Liver (tissue), 9 donors: ENCODE measurements around the gene RAD51B. TPM values are rescaled to one million over a fixed set of nuclear protein-coding genes. Genes with fewer than 3 reads are reported as not detected.

Experiments used
- DNase-seq: peaks from one replicate; pipeline ENCODE4 v3.0.0-alpha.2; 2017; ENCODE audit warnings: low spot score
- H3K27ac ChIP-seq, 2 donors: one replicate each; pipeline ENCODE4 v1.7.0; 2013; ENCODE audit warnings: inconsistent platforms in 2 of 2, low read length in 2 of 2, control low read depth in 1 of 2, low read depth in 1 of 2, mild to moderate bottlenecking in 1 of 2
- H3K27me3 ChIP-seq, 4 donors: one replicate each; pipeline versions ENCODE4 v1.6.1 to v1.7.0; 2013; ENCODE audit warnings: low read length in 3 of 4, inconsistent platforms in 1 of 4, mild to moderate bottlenecking in 1 of 4, moderate library complexity in 1 of 4; ENCODE audit not compliant: control insufficient read depth in 4 of 4, insufficient read depth in 4 of 4
- H3K36me3 ChIP-seq, 4 donors: one replicate each; pipeline versions ENCODE4 v1.6.1 to v1.7.0; 2013; ENCODE audit warnings: low read length in 3 of 4, mild to moderate bottlenecking in 3 of 4, low read depth in 1 of 4, moderate library complexity in 1 of 4; ENCODE audit not compliant: control insufficient read depth in 4 of 4, insufficient read depth in 3 of 4
- H3K4me1 ChIP-seq, 4 donors: one replicate each; pipeline versions ENCODE4 v1.6.1 to v1.7.0; 2013; ENCODE audit warnings: low read length in 3 of 4, mild to moderate bottlenecking in 3 of 4, moderate library complexity in 1 of 4; ENCODE audit not compliant: control insufficient read depth in 4 of 4, insufficient read depth in 4 of 4
- H3K4me3 ChIP-seq, 3 donors: one replicate each; pipeline versions ENCODE4 v1.6.1 to v1.7.0; 2013; ENCODE audit warnings: low read length in 3 of 3, control low read depth in 1 of 3, low read depth in 1 of 3, mild to moderate bottlenecking in 1 of 3
- H3K9ac ChIP-seq, 2 donors: one replicate each; pipeline ENCODE4 v1.7.0; 2013; ENCODE audit warnings: low read length in 2 of 2, mild to moderate bottlenecking in 2 of 2, moderate library complexity in 2 of 2, control low read depth in 1 of 2, low read depth in 1 of 2
- H3K9me3 ChIP-seq, 4 donors: one replicate each; pipeline versions ENCODE4 v1.6.1 to v1.7.0; 2013; ENCODE audit warnings: low read length in 3 of 4; ENCODE audit not compliant: control insufficient read depth in 4 of 4
- EGR1 ChIP-seq, 2 donors: IDR thresholded peaks; 2 replicates each; pipeline ENCODE4 v1.6.1; 2016 to 2018; ENCODE audit warnings: antibody characterized with exemption in 2 of 2, low read depth in 2 of 2
- FOXA1 ChIP-seq: IDR thresholded peaks from 2 replicates; pipeline ENCODE4 v1.6.1; 2016; ENCODE audit warnings: antibody characterized with exemption
- FOXA2 ChIP-seq: IDR thresholded peaks from 2 replicates; pipeline ENCODE4 v1.6.1; 2016; ENCODE audit warnings: antibody characterized with exemption
- HNF4A ChIP-seq, 2 donors: conservative IDR thresholded peaks; 2 replicates each; pipeline ENCODE4 v1.6.1; 2016; ENCODE audit warnings: antibody characterized with exemption in 2 of 2, mild to moderate bottlenecking in 2 of 2
- HNF4G ChIP-seq: IDR thresholded peaks from 2 replicates; pipeline ENCODE4 v1.6.1; 2016; ENCODE audit warnings: antibody characterized with exemption
- JUND ChIP-seq, 2 donors: IDR thresholded peaks; 2 replicates each; pipeline ENCODE4 v1.6.1; 2016; ENCODE audit warnings: antibody characterized with exemption in 2 of 2
- NR2F2 ChIP-seq: IDR thresholded peaks from 2 replicates; pipeline ENCODE4 v1.6.1; 2016; ENCODE audit warnings: antibody characterized with exemption
- RAD21 ChIP-seq, 2 donors: IDR thresholded peaks; 2 replicates each; pipeline ENCODE4 v1.6.1; 2016; ENCODE audit warnings: antibody characterized with exemption in 2 of 2, mild to moderate bottlenecking in 2 of 2
- RXRA ChIP-seq, 2 donors: IDR thresholded peaks; 2 replicates each; pipeline ENCODE4 v1.6.1; 2017 to 2018; ENCODE audit warnings: antibody characterized with exemption in 2 of 2, mild to moderate bottlenecking in 1 of 2
- SP1 ChIP-seq: IDR thresholded peaks from 2 replicates; pipeline ENCODE4 v1.6.1; 2018; ENCODE audit warnings: antibody characterized with exemption, mild to moderate bottlenecking
- TAF1 ChIP-seq: conservative IDR thresholded peaks from 2 replicates; pipeline ENCODE4 v1.6.1; 2016; ENCODE audit warnings: antibody characterized with exemption, mild to moderate bottlenecking
- YY1 ChIP-seq: IDR thresholded peaks from 2 replicates; pipeline ENCODE4 v1.6.1; 2016; ENCODE audit warnings: antibody characterized with exemption, mild to moderate bottlenecking
- WGBS: extraction: QIAGEN DNeasy Blood & Tissue Kit; methylation state at CpG from one replicate; pipeline ENCODE4 v1.1.7; 2013; 5-methylcytosine and 5-hydroxymethylcytosine counted together
- polyA plus RNA-seq, 2 donors: library from polyadenylated mRNA; stranded (reverse) in 1 of 2; unstranded in 1 of 2; fragments of 200-250 nt in 1 of 2; fragments of >200 nt in 1 of 2; fragmentation: Nextera tagmentation in 1 of 2; extraction: Ambion mirVana in 1 of 2; gene quantifications; one replicate each; pipeline versions ENCODE4 v1.2.1 to v1.2.3, GENCODE V29; 2013 to 2015
- total RNA-seq, 2 donors: library from RNA; depleted of rRNA; stranded (reverse); fragments of >200 nt; gene quantifications; one replicate each; pipeline ENCODE4 v1.2.3, GENCODE V29; 2014
- TF ChIP-seq, protein P1 (sequence below): IDR thresholded peaks from 2 replicates; pipeline ENCODE4 v1.6.1; 2016; ENCODE audit warnings: antibody characterized with exemption, mild to moderate bottlenecking
- TF ChIP-seq, protein P2 (sequence below): IDR thresholded peaks from 2 replicates; pipeline ENCODE4 v1.6.1; 2016; ENCODE audit warnings: antibody characterized with exemption
- TF ChIP-seq, protein P3 (sequence below): IDR thresholded peaks from 2 replicates; pipeline ENCODE4 v1.6.1; 2016; ENCODE audit warnings: antibody characterized with exemption
- TF ChIP-seq, protein P4 (sequence below): IDR thresholded peaks from 2 replicates; pipeline ENCODE4 v1.6.1; 2016; ENCODE audit warnings: antibody characterized with exemption
- TF ChIP-seq, protein P5 (sequence below): fragments of 150-350 bp; IDR thresholded peaks from 2 replicates; pipeline ENCODE4 v1.5.1; 2017; ENCODE audit warnings: improper control_type of control experiment, low read depth, low read length; ENCODE audit not compliant: missing input control
- donor health status: healthy.
- donor health status: healthy.
- donor health status: healthy.
- donor health status: healthy.
- donor health status: healthy.

RAD51B gene
- total and polyA plus RNA-seq, 4 donors, result 0.81 to 12.9 (median 2.4) TPM

DNA sequence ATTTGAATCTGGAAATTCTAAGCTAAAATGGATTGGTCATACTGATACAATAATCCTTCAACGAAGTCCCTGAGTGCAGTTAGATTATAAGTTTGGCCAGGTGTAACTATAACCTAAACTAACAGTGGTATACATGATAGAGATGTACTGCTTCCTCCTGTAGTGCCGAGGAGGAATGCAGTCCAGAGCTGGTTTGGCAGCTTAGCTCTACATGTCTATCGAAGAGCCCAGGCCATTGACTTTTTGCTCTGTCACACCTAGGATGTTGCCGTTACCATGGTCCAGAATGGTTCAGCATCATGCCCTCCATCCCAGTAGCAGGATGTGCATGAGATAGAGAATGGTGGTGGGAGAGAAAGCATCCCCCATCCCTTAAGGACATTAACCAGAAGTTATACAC is 655.2 kb downstream of the RAD51B start:
- Histone ChIP-seq H3K9ac (no peak overlapping the region), H3K4me3 (no peak overlapping the region), H3K9me3 (no peaks in the 10 kb centered on the region), H3K4me1 (peaks cover 8 to 43% (median 21%) of the 10 kb centered on the region in 4 donors), H3K27ac (no peak overlapping the region), H3K36me3 (no peaks in the 10 kb centered on the region), H3K27me3 (no peaks in the 10 kb centered on the region)
- WGBS, result 95% methylated on average over 4 of the region's 4 CpGs
- DNase-seq, result no peak
- TF ChIP-seq FOXA2, result no peak
- no peak for TF ChIP-seq FOXA1
- TF ChIP-seq RXRA (IDR thresholded peaks at IDR 0.05), result no peak
- TF ChIP-seq SP1, result no peak
- TF ChIP-seq HNF4G, result no peak
- no peak for TF ChIP-seq HNF4A (conservative IDR thresholded peaks at IDR 0.05)
- no peak for TF ChIP-seq RAD21 (IDR thresholded peaks at IDR 0.05)
- no peak for TF ChIP-seq JUND (IDR thresholded peaks at IDR 0.05)
- TF ChIP-seq, protein P1, sequence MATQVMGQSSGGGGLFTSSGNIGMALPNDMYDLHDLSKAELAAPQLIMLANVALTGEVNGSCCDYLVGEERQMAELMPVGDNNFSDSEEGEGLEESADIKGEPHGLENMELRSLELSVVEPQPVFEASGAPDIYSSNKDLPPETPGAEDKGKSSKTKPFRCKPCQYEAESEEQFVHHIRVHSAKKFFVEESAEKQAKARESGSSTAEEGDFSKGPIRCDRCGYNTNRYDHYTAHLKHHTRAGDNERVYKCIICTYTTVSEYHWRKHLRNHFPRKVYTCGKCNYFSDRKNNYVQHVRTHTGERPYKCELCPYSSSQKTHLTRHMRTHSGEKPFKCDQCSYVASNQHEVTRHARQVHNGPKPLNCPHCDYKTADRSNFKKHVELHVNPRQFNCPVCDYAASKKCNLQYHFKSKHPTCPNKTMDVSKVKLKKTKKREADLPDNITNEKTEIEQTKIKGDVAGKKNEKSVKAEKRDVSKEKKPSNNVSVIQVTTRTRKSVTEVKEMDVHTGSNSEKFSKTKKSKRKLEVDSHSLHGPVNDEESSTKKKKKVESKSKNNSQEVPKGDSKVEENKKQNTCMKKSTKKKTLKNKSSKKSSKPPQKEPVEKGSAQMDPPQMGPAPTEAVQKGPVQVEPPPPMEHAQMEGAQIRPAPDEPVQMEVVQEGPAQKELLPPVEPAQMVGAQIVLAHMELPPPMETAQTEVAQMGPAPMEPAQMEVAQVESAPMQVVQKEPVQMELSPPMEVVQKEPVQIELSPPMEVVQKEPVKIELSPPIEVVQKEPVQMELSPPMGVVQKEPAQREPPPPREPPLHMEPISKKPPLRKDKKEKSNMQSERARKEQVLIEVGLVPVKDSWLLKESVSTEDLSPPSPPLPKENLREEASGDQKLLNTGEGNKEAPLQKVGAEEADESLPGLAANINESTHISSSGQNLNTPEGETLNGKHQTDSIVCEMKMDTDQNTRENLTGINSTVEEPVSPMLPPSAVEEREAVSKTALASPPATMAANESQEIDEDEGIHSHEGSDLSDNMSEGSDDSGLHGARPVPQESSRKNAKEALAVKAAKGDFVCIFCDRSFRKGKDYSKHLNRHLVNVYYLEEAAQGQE, result no peak
- TF ChIP-seq YY1, result no peak
- TF ChIP-seq, protein P2, sequence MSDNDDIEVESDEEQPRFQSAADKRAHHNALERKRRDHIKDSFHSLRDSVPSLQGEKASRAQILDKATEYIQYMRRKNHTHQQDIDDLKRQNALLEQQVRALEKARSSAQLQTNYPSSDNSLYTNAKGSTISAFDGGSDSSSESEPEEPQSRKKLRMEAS, result no peak
- TF ChIP-seq TAF1, result no peak
- TF ChIP-seq, protein P3, sequence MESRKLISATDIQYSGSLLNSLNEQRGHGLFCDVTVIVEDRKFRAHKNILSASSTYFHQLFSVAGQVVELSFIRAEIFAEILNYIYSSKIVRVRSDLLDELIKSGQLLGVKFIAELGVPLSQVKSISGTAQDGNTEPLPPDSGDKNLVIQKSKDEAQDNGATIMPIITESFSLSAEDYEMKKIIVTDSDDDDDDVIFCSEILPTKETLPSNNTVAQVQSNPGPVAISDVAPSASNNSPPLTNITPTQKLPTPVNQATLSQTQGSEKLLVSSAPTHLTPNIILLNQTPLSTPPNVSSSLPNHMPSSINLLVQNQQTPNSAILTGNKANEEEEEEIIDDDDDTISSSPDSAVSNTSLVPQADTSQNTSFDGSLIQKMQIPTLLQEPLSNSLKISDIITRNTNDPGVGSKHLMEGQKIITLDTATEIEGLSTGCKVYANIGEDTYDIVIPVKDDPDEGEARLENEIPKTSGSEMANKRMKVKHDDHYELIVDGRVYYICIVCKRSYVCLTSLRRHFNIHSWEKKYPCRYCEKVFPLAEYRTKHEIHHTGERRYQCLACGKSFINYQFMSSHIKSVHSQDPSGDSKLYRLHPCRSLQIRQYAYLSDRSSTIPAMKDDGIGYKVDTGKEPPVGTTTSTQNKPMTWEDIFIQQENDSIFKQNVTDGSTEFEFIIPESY, result no peak
- TF ChIP-seq NR2F2, result no peak
- TF ChIP-seq, protein P4, sequence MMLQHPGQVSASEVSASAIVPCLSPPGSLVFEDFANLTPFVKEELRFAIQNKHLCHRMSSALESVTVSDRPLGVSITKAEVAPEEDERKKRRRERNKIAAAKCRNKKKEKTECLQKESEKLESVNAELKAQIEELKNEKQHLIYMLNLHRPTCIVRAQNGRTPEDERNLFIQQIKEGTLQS, result no peak

DNA sequence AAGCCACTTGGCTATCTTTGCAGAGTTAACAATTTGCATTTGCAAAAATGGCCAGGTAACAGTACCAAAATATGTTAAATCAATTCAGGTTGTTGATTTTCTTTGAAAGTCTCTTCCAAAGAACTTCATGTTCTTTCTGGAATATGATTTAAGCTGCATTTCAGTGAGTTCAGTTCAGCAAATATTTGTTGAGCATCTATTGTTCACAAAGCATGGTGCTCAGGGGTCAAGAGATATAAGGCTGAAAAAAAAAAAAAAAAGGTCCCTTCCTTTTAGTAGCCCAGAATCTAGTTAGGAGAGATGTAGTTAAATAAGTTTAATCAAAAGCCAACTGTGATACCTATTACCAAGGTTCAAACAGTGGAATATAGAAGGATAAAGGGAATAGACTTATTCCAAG is 656.2 kb downstream of the RAD51B start:
- no peaks in the 10 kb centered on the region for H3K9me3 ChIP-seq
- DNase-seq, result no peak
- H3K36me3 ChIP-seq, result no peaks in the 10 kb centered on the region
- H3K4me1 ChIP-seq, result peaks cover 8 to 43% (median 21%) of the 10 kb centered on the region in 4 donors
- H3K27me3 ChIP-seq, result no peaks in the 10 kb centered on the region
- no peak overlapping the region for H3K9ac ChIP-seq
- H3K4me3 ChIP-seq, result no peak overlapping the region
- H3K27ac ChIP-seq, result peak overlapping the region; percentile 52 to 62
- peak; percentile 32 for TF ChIP-seq SP1
- peak; percentile 20 to 44 for TF ChIP-seq RXRA (IDR thresholded peaks at IDR 0.05)
- peak; percentile 32 for TF ChIP-seq NR2F2
- TF ChIP-seq, protein P5, sequence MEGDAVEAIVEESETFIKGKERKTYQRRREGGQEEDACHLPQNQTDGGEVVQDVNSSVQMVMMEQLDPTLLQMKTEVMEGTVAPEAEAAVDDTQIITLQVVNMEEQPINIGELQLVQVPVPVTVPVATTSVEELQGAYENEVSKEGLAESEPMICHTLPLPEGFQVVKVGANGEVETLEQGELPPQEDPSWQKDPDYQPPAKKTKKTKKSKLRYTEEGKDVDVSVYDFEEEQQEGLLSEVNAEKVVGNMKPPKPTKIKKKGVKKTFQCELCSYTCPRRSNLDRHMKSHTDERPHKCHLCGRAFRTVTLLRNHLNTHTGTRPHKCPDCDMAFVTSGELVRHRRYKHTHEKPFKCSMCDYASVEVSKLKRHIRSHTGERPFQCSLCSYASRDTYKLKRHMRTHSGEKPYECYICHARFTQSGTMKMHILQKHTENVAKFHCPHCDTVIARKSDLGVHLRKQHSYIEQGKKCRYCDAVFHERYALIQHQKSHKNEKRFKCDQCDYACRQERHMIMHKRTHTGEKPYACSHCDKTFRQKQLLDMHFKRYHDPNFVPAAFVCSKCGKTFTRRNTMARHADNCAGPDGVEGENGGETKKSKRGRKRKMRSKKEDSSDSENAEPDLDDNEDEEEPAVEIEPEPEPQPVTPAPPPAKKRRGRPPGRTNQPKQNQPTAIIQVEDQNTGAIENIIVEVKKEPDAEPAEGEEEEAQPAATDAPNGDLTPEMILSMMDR, result no peak
- TF ChIP-seq, protein P3, result no peak
- peak; percentile 35 to 50 for TF ChIP-seq HNF4A (conservative IDR thresholded peaks at IDR 0.05)
- no peak for TF ChIP-seq EGR1 (IDR thresholded peaks at IDR 0.05; ENCODE audit: low read depth in 2 of 2)
- TF ChIP-seq, protein P4, result no peak
- TF ChIP-seq, protein P1, result peak; percentile 9
- TF ChIP-seq, protein P2, result no peak
- TF ChIP-seq HNF4G, result no peak
- no peak for TF ChIP-seq TAF1
- TF ChIP-seq FOXA2, result peak; percentile 30
- TF ChIP-seq JUND (IDR thresholded peaks at IDR 0.05), result peak in 1 of 2 donors; percentile 38
- peak in 1 of 2 donors; percentile 16 for TF ChIP-seq RAD21 (IDR thresholded peaks at IDR 0.05)
- TF ChIP-seq FOXA1, result no peak
